Ascending aorta (tissue), 2 donors: ENCODE results near the gene TACC2. TPM values are rescaled to one million over a fixed set of nuclear protein-coding genes. Genes with fewer than 3 reads are reported as not detected.
A peak's percentile ranks its signal among the peaks of the same experiment; 100 is the strongest.

Experiments
- DNase-seq, 2 donors: peaks; one replicate each; pipeline ENCODE4 v3.0.0-alpha.2; 2019; ENCODE audit warnings: low spot score in 2 of 2
- H3K27ac ChIP-seq, 2 donors: fragments of 200-600 bp; sonication (generic); one replicate each; pipeline ENCODE4 v1.5.1; 2016 to 2017; ENCODE audit warnings: mild to moderate bottlenecking in 1 of 2
- H3K27me3 ChIP-seq: fragments of 200-600 bp; sonication (generic); one replicate; pipeline ENCODE4 v1.5.1; 2017
- H3K36me3 ChIP-seq, 2 donors: fragments of 200-600 bp; sonication (generic); one replicate each; pipeline ENCODE4 v1.5.1; 2016
- H3K4me1 ChIP-seq, 2 donors: fragments of 200-600 bp; sonication (generic); one replicate each; pipeline ENCODE4 v1.5.1; 2016 to 2017; ENCODE audit warnings: mild to moderate bottlenecking in 1 of 2
- H3K4me3 ChIP-seq, 2 donors: fragments of 200-600 bp; sonication (generic); one replicate each; pipeline ENCODE4 v1.5.1; 2016 to 2017; ENCODE audit warnings: mild to moderate bottlenecking in 1 of 2
- H3K9me3 ChIP-seq, 2 donors: fragments of 200-600 bp; sonication (generic); one replicate each; pipeline ENCODE4 v1.5.1; 2016
- intact Hi-C: fragments of 100-400 bp; cut with DNase I; formaldehyde crosslinking; loops from one replicate; pipeline ENCODE4 v1.15.1; 2023
- total RNA-seq: library from RNA; depleted of rRNA; stranded (reverse); fragments of >200 nt; gene quantifications from one replicate; pipeline ENCODE4 v1.1.0, GENCODE V29; 2016
- TF ChIP-seq, protein P1 (sequence below), 3 experiments: fragments of 200-600 bp in 2 of 3; fragments of 450-650 bp in 1 of 3; sonication (generic) in 2 of 3; IDR thresholded peaks; one replicate each; pipeline ENCODE4 v1.5.1; 2016 to 2019; ENCODE audit warnings: antibody characterized with exemption in 3 of 3, mild to moderate bottlenecking in 1 of 3, moderate library complexity in 1 of 3

TACC2 gene
- total RNA-seq, 1 donor from 2014 or later = 69.1 TPM

DNA sequence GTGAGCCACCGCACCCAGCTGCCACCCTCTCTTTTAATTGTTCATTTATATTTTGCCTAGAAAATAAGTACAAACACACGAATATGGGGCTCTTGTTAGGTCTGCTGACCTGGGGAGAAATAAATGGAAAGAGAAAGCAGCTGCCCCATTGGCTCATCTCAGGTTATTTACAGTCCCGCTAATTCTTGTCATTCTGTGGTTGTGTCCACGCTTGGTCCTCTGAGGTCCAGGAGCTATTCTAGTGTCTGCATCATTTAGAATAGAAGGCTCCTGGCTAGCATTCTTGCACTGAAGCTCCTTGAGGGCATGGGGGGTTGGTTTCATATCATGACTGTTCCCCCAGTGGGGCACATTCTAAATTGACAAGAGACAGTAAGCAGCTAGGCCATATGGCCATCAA lies 128.5 kb downstream of the TACC2 start:
- no peak overlapping the region for H3K4me3 ChIP-seq
- peak overlapping the region in 1 of 2 donors; percentile 3 for H3K27ac ChIP-seq
- intact Hi-C loops = no loop called here
- H3K36me3 ChIP-seq = peaks cover 0 to 12% of the 10 kb centered on the region in 2 donors
- no peaks in the 10 kb centered on the region for H3K27me3 ChIP-seq
- H3K4me1 ChIP-seq = peaks cover 0 to 15% of the 10 kb centered on the region in 2 donors
- H3K9me3 ChIP-seq = no peaks in the 10 kb centered on the region
- DNase-seq = no peak
- TF ChIP-seq, protein P1, sequence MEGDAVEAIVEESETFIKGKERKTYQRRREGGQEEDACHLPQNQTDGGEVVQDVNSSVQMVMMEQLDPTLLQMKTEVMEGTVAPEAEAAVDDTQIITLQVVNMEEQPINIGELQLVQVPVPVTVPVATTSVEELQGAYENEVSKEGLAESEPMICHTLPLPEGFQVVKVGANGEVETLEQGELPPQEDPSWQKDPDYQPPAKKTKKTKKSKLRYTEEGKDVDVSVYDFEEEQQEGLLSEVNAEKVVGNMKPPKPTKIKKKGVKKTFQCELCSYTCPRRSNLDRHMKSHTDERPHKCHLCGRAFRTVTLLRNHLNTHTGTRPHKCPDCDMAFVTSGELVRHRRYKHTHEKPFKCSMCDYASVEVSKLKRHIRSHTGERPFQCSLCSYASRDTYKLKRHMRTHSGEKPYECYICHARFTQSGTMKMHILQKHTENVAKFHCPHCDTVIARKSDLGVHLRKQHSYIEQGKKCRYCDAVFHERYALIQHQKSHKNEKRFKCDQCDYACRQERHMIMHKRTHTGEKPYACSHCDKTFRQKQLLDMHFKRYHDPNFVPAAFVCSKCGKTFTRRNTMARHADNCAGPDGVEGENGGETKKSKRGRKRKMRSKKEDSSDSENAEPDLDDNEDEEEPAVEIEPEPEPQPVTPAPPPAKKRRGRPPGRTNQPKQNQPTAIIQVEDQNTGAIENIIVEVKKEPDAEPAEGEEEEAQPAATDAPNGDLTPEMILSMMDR (IDR thresholded peaks at IDR 0.05) = no peak

- Histone ChIP-seq H3K27ac (no peak overlapping the region), H3K9me3 (no peaks in the 10 kb centered on the region), H3K4me1 (peaks cover 0 to 2% of the 10 kb centered on the region in 2 donors), H3K27me3 (no peaks in the 10 kb centered on the region), H3K36me3 (peaks cover 0 to 12% of the 10 kb centered on the region in 2 donors), H3K4me3 (no peak overlapping the region)
- no peak for DNase-seq
- TF ChIP-seq, protein P1 (IDR thresholded peaks at IDR 0.05) = no peak
- intact Hi-C loops = no loop called here
These were observed 131.2 kb downstream of the TACC2 start for GRCh38 chr10:122120008-122120744.

DNA sequence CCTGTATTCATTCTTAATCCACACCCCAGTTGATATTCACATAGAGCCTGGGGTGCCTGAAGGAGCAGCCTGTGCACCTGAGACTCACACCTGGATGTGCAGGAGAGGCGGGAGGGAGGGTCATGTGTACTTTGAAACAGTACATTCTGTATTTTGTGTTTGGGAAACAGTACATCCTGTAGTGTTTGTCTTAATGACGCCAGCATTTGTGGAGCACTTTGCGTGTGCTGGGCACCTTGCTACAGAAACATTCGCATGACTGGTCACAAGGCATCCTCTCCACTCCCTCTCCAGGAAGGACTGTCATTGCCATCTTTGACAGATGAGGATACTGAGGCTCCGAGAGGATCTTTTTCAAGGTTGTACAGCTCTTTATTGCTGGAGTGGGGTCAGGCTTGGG lies 132.1 kb downstream of the TACC2 start:
- no peaks in the 10 kb centered on the region for H3K9me3 ChIP-seq
- intact Hi-C loops = no loop called here
- no peaks in the 10 kb centered on the region for H3K4me1 ChIP-seq
- H3K4me3 ChIP-seq = no peak overlapping the region
- no peak overlapping the region for H3K27ac ChIP-seq
- TF ChIP-seq, protein P1 (IDR thresholded peaks at IDR 0.05) = no peak
- H3K27me3 ChIP-seq = no peaks in the 10 kb centered on the region
- no peak for DNase-seq
- peaks cover 0 to 12% of the 10 kb centered on the region in 2 donors for H3K36me3 ChIP-seq

DNA sequence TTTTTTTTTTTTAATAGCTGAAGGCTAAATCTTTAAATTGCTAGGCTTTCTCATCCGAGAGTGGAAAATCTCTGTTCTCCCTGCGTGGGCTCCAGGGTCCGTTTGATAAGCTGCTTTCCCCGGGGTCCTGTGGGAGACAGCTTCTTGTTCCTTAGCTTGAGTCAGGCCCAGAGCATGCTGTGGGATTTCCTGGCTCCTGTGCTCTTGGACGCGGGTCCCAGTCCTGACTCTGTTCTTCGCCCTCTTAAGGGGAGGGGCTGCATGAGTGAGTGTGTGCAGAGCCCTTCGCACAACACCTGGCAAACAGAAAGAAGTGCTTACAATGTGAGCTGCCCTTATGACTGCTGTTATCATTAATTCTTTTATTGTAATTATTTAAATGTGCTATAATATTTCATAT lies 133.5 kb downstream of the TACC2 start:
- Histone ChIP-seq H3K4me1 (peaks cover 0 to 9% of the 10 kb centered on the region in 2 donors), H3K27ac (no peak overlapping the region)
- intact Hi-C loops = no loop called here

GRCh38 chr10:122123186-122123585 lies 134.2 kb downstream of the TACC2 start:
- H3K9me3 ChIP-seq = no peaks in the 10 kb centered on the region

More for the DNA sequence above, 133.5 kb downstream of the TACC2 start:
- Histone ChIP-seq H3K4me3 (no peak overlapping the region), H3K9me3 (no peaks in the 10 kb centered on the region), H3K36me3 (peaks cover 0 to 12% of the 10 kb centered on the region in 2 donors), H3K27me3 (no peaks in the 10 kb centered on the region)
- DNase-seq = no peak
- TF ChIP-seq, protein P1 (IDR thresholded peaks at IDR 0.05) = no peak

More at GRCh38 chr10:122123186-122123585, 134.2 kb downstream of the TACC2 start:
- no peak overlapping the region for H3K27ac ChIP-seq
- intact Hi-C loops = no loop called here
- H3K4me1 ChIP-seq = peaks cover 0 to 16% of the 10 kb centered on the region in 2 donors
- H3K4me3 ChIP-seq = no peak overlapping the region
- H3K27me3 ChIP-seq = no peaks in the 10 kb centered on the region
- no peak for DNase-seq
- H3K36me3 ChIP-seq = peaks cover 0 to 12% of the 10 kb centered on the region in 2 donors
- TF ChIP-seq, protein P1 (IDR thresholded peaks at IDR 0.05) = no peak
